ENCODE measurements around the gene KRT85. TPM values are rescaled to one million over a fixed set of nuclear protein-coding genes. Genes with fewer than 3 reads are reported as not detected.

KRT85 gene
- total RNA-seq, 6 experiments from 2014 or later = not detected

DNA sequence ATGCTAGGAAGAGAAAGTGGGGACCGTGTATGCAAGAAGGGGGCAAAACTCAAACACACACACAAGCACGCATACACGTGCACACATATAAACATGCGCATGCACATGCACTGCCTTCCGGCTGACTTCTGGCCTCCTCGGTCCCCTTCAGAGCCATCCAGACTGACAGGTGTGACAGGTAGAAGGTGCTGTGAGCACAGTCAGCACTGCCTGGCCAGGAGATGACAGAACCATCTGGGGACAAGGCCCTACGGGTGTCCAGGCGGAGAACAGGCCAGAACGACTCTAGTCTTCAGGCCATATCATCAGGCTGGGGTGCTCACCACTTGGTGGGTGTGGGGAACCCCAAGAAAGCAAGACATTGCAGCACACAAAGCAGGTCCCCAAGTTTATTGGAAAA is 53.4 kb downstream of the KRT85 start:
- Mint-ChIP-seq H3K9me3 (no peaks in the 10 kb centered on the region), H3K4me1 (ENCODE audit: low read depth) (peaks cover 16% of the 10 kb centered on the region), H3K27me3 (ENCODE audit: insufficient read depth) (peaks cover 35% of the 10 kb centered on the region), H3K27ac (no peak overlapping the region), H3K4me3 (no peak overlapping the region), H3K36me3 (ENCODE audit: low read depth) (no peaks in the 10 kb centered on the region)
- TF ChIP-seq, protein P1, sequence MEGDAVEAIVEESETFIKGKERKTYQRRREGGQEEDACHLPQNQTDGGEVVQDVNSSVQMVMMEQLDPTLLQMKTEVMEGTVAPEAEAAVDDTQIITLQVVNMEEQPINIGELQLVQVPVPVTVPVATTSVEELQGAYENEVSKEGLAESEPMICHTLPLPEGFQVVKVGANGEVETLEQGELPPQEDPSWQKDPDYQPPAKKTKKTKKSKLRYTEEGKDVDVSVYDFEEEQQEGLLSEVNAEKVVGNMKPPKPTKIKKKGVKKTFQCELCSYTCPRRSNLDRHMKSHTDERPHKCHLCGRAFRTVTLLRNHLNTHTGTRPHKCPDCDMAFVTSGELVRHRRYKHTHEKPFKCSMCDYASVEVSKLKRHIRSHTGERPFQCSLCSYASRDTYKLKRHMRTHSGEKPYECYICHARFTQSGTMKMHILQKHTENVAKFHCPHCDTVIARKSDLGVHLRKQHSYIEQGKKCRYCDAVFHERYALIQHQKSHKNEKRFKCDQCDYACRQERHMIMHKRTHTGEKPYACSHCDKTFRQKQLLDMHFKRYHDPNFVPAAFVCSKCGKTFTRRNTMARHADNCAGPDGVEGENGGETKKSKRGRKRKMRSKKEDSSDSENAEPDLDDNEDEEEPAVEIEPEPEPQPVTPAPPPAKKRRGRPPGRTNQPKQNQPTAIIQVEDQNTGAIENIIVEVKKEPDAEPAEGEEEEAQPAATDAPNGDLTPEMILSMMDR (IDR thresholded peaks at IDR 0.05) = no peak
- DNase-seq = no peak

DNA sequence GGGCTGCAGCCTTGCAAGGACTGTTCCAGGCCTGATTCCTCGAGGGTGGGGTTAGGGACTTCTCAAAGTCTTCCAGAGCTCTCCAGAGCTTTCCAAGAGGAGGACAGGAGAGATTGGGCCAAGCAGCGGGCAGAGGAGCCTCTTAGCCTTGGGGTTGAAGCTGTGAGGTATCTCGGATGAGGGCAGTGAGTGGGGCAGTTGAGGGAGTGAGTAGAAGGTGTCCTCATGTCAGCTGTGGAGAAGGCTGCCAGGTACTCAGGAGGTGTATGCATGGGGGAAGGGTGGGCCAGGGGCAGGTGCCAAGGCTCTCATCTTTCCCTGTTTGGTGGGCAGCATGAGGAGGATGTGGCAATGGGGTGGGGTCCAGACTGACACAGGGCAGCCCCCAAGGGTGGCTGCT is 53.8 kb downstream of the KRT85 start:
- Mint-ChIP-seq H3K4me1 (ENCODE audit: low read depth) (peaks cover 20% of the 10 kb centered on the region), H3K36me3 (ENCODE audit: low read depth) (no peaks in the 10 kb centered on the region), H3K9me3 (no peaks in the 10 kb centered on the region), H3K27me3 (ENCODE audit: insufficient read depth) (peaks cover 32% of the 10 kb centered on the region), H3K4me3 (no peak overlapping the region), H3K27ac (no peak overlapping the region)
- TF ChIP-seq, protein P1 (IDR thresholded peaks at IDR 0.05) = no peak
- DNase-seq = no peak

DNA sequence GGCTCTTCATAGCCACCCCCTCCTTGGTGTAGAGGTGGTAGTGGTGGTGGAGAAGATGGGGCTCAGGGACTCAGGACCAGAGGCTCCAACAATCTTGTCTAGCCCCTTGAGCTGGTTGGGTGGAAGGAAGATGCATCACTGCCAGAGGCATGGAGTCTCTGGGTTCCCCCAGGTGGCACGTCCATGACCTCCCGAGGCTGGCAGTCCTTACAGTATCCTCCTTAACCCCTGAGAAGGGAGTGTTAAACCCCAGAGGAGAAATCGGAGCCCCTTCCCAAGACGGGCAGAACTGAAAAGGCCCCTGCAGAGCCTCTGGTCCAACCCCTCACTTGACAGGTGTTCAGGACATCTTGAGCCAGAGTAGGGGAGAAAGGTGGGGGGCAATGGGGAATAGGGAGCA is 55.2 kb downstream of the KRT85 start:
- H3K36me3 Mint-ChIP-seq (ENCODE audit: low read depth) = no peaks in the 10 kb centered on the region
- H3K27me3 Mint-ChIP-seq (ENCODE audit: insufficient read depth) = peaks cover 41% of the 10 kb centered on the region

DNA sequence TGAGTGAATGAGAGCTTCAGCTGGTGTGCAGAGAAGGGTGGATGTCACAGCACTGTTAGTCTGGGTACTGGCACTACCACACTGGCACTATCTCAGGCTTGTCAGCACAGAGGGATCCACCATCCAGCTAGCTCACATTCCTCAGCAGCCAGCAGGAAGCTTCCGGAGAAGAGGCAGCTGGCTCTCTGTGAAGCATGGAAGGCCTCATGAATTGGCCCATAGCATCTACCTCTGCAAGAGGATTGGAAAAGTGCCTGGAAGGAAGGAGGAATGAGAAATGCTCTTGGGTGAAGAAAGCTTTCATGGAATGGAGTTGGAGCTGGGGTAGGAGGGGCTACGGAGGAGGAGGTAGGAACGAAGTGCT is 56.0 kb downstream of the KRT85 start:
- peaks cover 37% of the 10 kb centered on the region for H3K27me3 Mint-ChIP-seq (ENCODE audit: insufficient read depth)
- no peaks in the 10 kb centered on the region for H3K36me3 Mint-ChIP-seq (ENCODE audit: low read depth)
- no peaks in the 10 kb centered on the region for H3K9me3 Mint-ChIP-seq
- TF ChIP-seq, protein P1 (IDR thresholded peaks at IDR 0.05) = no peak
- DNase-seq = no peak
- H3K4me3 Mint-ChIP-seq = no peak overlapping the region
- H3K27ac Mint-ChIP-seq = peak overlapping the region; percentile 48
- peaks cover 26% of the 10 kb centered on the region for H3K4me1 Mint-ChIP-seq (ENCODE audit: low read depth)

More for the DNA sequence above, 55.2 kb downstream of the KRT85 start:
- Mint-ChIP-seq H3K4me1 (ENCODE audit: low read depth) (peaks cover 26% of the 10 kb centered on the region), H3K27ac (no peak overlapping the region), H3K4me3 (no peak overlapping the region), H3K9me3 (no peaks in the 10 kb centered on the region)
- no peak for DNase-seq
- TF ChIP-seq, protein P1 (IDR thresholded peaks at IDR 0.05) = no peak

DNA sequence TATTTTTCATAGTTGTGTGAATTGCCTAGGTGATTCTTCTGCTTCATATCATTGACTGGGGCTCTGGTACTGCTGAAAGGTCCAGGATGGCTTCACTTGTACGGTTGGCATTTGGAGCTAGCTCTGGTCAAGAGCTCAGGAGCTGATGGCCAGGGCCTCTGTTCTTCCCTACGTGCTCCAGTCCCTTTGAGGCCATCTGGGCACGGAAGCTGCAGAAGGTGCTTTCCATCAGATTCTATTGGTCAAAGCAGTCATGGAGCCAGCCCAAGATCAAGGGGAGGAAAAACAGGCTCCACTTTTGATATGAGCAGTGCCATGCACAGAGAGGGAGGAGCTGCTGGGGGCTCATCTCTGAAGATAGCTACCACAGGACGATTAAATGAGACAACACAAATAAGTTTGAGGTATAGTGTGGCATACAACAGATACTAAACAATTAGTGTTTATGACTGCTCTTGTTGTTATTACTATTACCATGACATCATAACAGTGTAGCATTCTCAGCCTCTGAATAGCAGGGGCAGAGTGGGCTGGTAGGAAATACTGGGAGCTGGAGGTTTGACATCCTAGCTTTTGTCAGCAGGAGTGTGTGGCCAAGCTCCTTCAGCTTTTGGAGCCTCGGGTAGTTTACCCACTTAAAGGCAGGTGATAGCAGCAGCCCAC is 56.5 kb downstream of the KRT85 start:
- peaks cover 39% of the 10 kb centered on the region for H3K27me3 Mint-ChIP-seq (ENCODE audit: insufficient read depth)
- TF ChIP-seq, protein P1 (IDR thresholded peaks at IDR 0.05) = no peak
- DNase-seq = peak; percentile 71

More for the DNA sequence above, 56.5 kb downstream of the KRT85 start:
- no peaks in the 10 kb centered on the region for H3K9me3 Mint-ChIP-seq
- H3K4me1 Mint-ChIP-seq (ENCODE audit: low read depth) = peaks cover 26% of the 10 kb centered on the region
- H3K36me3 Mint-ChIP-seq (ENCODE audit: low read depth) = no peaks in the 10 kb centered on the region
- H3K27ac Mint-ChIP-seq = peak overlapping the region; percentile 48
- H3K4me3 Mint-ChIP-seq = no peak overlapping the region

Other genes with a start within 250 kb of the KRT85 start
- 1 to 10 TPM; 2.3 to 3.7 (median 2.8) TPM for gene KRT80, start 175.5 kb downstream of the KRT85 start, total RNA-seq (2021; fragmentation: NEBNext Ultra II Directional; extraction: Animal tissue kit (Norgen Biotek cat#: 25700))
- 100 to 1,000 TPM in 2 of 6 experiments, 10 to 100 TPM in 4; 62.7 to 379 (median 67.5) TPM for gene KRT7, start 134.2 kb downstream of the KRT85 start, total RNA-seq (2021; fragmentation: NEBNext Ultra II Directional; extraction: Animal tissue kit (Norgen Biotek cat#: 25700))
- gene KRT86, start 92.8 kb downstream of the KRT85 start, total RNA-seq (2021; fragmentation: NEBNext Ultra II Directional; extraction: Animal tissue kit (Norgen Biotek cat#: 25700)) = under 1 TPM in 5 of 6 experiments, not detected in 1; 0.15 to 0.26 (median 0.19) TPM
- gene KRT81, start 75.9 kb downstream of the KRT85 start, total RNA-seq (2021; fragmentation: NEBNext Ultra II Directional; extraction: Animal tissue kit (Norgen Biotek cat#: 25700)) = under 1 TPM; 0.34 to 0.84 (median 0.70) TPM
- gene KRT83, start 46.1 kb downstream of the KRT85 start, total RNA-seq (2021; fragmentation: NEBNext Ultra II Directional; extraction: Animal tissue kit (Norgen Biotek cat#: 25700)) = not detected
- not detected for gene KRT84, start 18.2 kb upstream of the KRT85 start, total RNA-seq (2021; fragmentation: NEBNext Ultra II Directional; extraction: Animal tissue kit (Norgen Biotek cat#: 25700))
- not detected for gene KRT82, start 38.9 kb upstream of the KRT85 start, total RNA-seq (2021; fragmentation: NEBNext Ultra II Directional; extraction: Animal tissue kit (Norgen Biotek cat#: 25700))
- not detected for gene KRT75, start 66.9 kb upstream of the KRT85 start, total RNA-seq (2021; fragmentation: NEBNext Ultra II Directional; extraction: Animal tissue kit (Norgen Biotek cat#: 25700))
- gene KRT6B, start 84.7 kb upstream of the KRT85 start, total RNA-seq (2021; fragmentation: NEBNext Ultra II Directional; extraction: Animal tissue kit (Norgen Biotek cat#: 25700)) = not detected
- not detected for gene KRT6C, start 106.3 kb upstream of the KRT85 start, total RNA-seq (2021; fragmentation: NEBNext Ultra II Directional; extraction: Animal tissue kit (Norgen Biotek cat#: 25700))
- not detected for gene KRT6A, start 125.8 kb upstream of the KRT85 start, total RNA-seq (2021; fragmentation: NEBNext Ultra II Directional; extraction: Animal tissue kit (Norgen Biotek cat#: 25700))
- gene KRT5, start 152.9 kb upstream of the KRT85 start, total RNA-seq (2021; fragmentation: NEBNext Ultra II Directional; extraction: Animal tissue kit (Norgen Biotek cat#: 25700)) = not detected
- gene KRT71, start 185.7 kb upstream of the KRT85 start, total RNA-seq (2021; fragmentation: NEBNext Ultra II Directional; extraction: Animal tissue kit (Norgen Biotek cat#: 25700)) = not detected
- gene KRT74, start 206.4 kb upstream of the KRT85 start, total RNA-seq (2021; fragmentation: NEBNext Ultra II Directional; extraction: Animal tissue kit (Norgen Biotek cat#: 25700)) = not detected
- not detected for gene KRT72, start 234.0 kb upstream of the KRT85 start, total RNA-seq (2021; fragmentation: NEBNext Ultra II Directional; extraction: Animal tissue kit (Norgen Biotek cat#: 25700))